Endothelial cell of umbilical vein (primary cell): ENCODE results near the gene LIN28B. TPM values are rescaled to one million over a fixed set of nuclear protein-coding genes. Genes with fewer than 3 reads are reported as not detected.

Source experiments
- BruUV-seq: library from RNA; stranded (reverse); fragments of 400-500 nt; replicated peaks from 2 replicates; lab custom pipeline; 2021; lab: Mats Ljungman, UMichigan
- CTCF ChIA-PET: fragments of 300-600, 350-600 bp; sonication (Branson Sonifier 250); formaldehyde crosslinking; loops from one replicate; lab custom pipeline; 2021; ENCODE audit warnings: antibody characterized with exemption, inconsistent platforms; lab: Charles Lee
- POLR2A ChIA-PET: fragments of 300-600, 350-600 bp; sonication (Branson Sonifier 250); formaldehyde crosslinking; loops from one replicate; lab custom pipeline; 2021; ENCODE audit warnings: antibody characterized with exemption, inconsistent platforms; lab: Charles Lee
- DNase-seq: peaks from one replicate; pipeline ENCODE4 v3.0.0-alpha.2; 2011; ENCODE audit warnings: low read depth, low spot score
- FAIRE-seq: peaks from 2 replicates; lab custom pipeline; 2011; peaks lifted over from hg19 to GRCh38; lab: Jason Lieb, UNC
- H2AFZ ChIP-seq: 2 replicates; pipeline ENCODE4 v1.6.0; 2012; ENCODE audit warnings: low read depth, low read length, control low read depth, inconsistent platforms
- H3K27ac ChIP-seq: 2 replicates; pipeline ENCODE4 v1.5.1; 2011; ENCODE audit warnings: low read depth, mild to moderate bottlenecking, control low read depth, low read length, moderate library complexity; ENCODE audit not compliant: insufficient read depth
- H3K27me3 ChIP-seq, 2 experiments: 2 replicates each; pipeline versions ENCODE4 v1.6.0 to v1.6.1; 2011; ENCODE audit warnings: low read length in 2 of 2, mixed read lengths in 1 of 2; ENCODE audit not compliant: control insufficient read depth in 2 of 2, insufficient read depth in 2 of 2
- H3K36me3 ChIP-seq, 2 experiments: 2 replicates in 1 of 2; 3 replicates in 1 of 2; pipeline ENCODE4 v1.5.1; 2011; ENCODE audit warnings: low read length in 2 of 2, mild to moderate bottlenecking in 1 of 2, moderate library complexity in 1 of 2; ENCODE audit not compliant: control insufficient read depth in 2 of 2, insufficient read depth in 2 of 2; ENCODE audit errors: extremely low read depth in 1 of 2
- H3K4me1 ChIP-seq: 3 replicates; pipeline ENCODE4 v1.5.1; 2011; ENCODE audit warnings: mild to moderate bottlenecking, low read length; ENCODE audit not compliant: control insufficient read depth, insufficient read depth; ENCODE audit errors: extremely low read depth
- H3K4me2 ChIP-seq: 2 replicates; pipeline ENCODE4 v1.6.1; 2011; ENCODE audit warnings: low read length, control low read depth, mixed read lengths; ENCODE audit not compliant: insufficient read depth
- H3K4me3 ChIP-seq, 3 experiments: fragments of 200-600 bp in 1 of 3; sonication (generic), shearing (Covaris generic) in 1 of 3; replicated peaks in 1 of 3; 2 replicates each; pipeline ENCODE4 v1.5.1; 2011 to 2016; ENCODE audit warnings: control low read depth in 3 of 3, low read length in 3 of 3, mild to moderate bottlenecking in 2 of 3, inconsistent platforms in 1 of 3, low read depth in 1 of 3, moderate library complexity in 1 of 3; ENCODE audit not compliant: insufficient read depth in 1 of 3
- H3K79me2 ChIP-seq: 2 replicates; pipeline ENCODE4 v1.6.0; 2012; ENCODE audit warnings: low read length, inconsistent platforms; ENCODE audit not compliant: control insufficient read depth, insufficient read depth
- H3K9ac ChIP-seq: replicated peaks from 2 replicates; pipeline ENCODE3; 2011; ENCODE audit warnings: low read length, control low read depth; ENCODE audit not compliant: insufficient read depth; ENCODE audit errors: extremely low read depth
- H3K9me1 ChIP-seq: replicated peaks from 3 replicates; pipeline ENCODE4 v1.6.0; 2011; ENCODE audit warnings: mild to moderate bottlenecking, low read length; ENCODE audit not compliant: control insufficient read depth, insufficient read depth; ENCODE audit errors: extremely low read depth
- H3K9me3 ChIP-seq: replicated peaks from 2 replicates; pipeline ENCODE4 v1.5.1; 2012; ENCODE audit warnings: low read length, inconsistent platforms; ENCODE audit not compliant: control insufficient read depth, insufficient read depth
- H4K20me1 ChIP-seq: replicated peaks from 2 replicates; pipeline ENCODE3; 2011; ENCODE audit warnings: mild to moderate bottlenecking, low read length; ENCODE audit not compliant: control insufficient read depth, insufficient read depth; ENCODE audit errors: extremely low read depth
- EZH2 ChIP-seq: IDR thresholded peaks from 2 replicates; pipeline ENCODE4 v1.6.1; 2012; ENCODE audit warnings: borderline replicate concordance, low read depth, mild to moderate bottlenecking, moderate library complexity, low read length, inconsistent platforms; ENCODE audit not compliant: severe bottlenecking
- FOS ChIP-seq: IDR thresholded peaks from 2 replicates; pipeline ENCODE4 v1.6.1; 2011; ENCODE audit warnings: mild to moderate bottlenecking, low read length, moderate library complexity, borderline replicate concordance; ENCODE audit not compliant: insufficient read depth
- GATA2 ChIP-seq: IDR thresholded peaks from 2 replicates; pipeline ENCODE4 v1.7.0; 2011; ENCODE audit warnings: low read depth, mild to moderate bottlenecking, moderate library complexity, mixed read lengths, low read length; ENCODE audit not compliant: insufficient read length, insufficient read depth
- MAX ChIP-seq: IDR thresholded peaks from 2 replicates; pipeline ENCODE4 v1.6.1; 2011; ENCODE audit not compliant: insufficient read depth, insufficient read length
- MYC ChIP-seq: IDR thresholded peaks from one replicate; pipeline ENCODE4 v1.6.1; 2011; ENCODE audit warnings: mild to moderate bottlenecking, low read depth, low read length
- POLR2AphosphoS5 ChIP-seq: IDR thresholded peaks from 2 replicates; pipeline ENCODE4 v1.6.1; 2012; ENCODE audit warnings: low read depth, mild to moderate bottlenecking, control low read depth, low read length, moderate library complexity; ENCODE audit not compliant: insufficient read depth
- dilution Hi-C: fragments of 300-500 bp; cut with MboI; formaldehyde crosslinking; loops from one replicate; pipeline ENCODE4 v1.15.0; 2019; ENCODE audit warnings: low sequenced_read_pairs; ENCODE audit not compliant: extremely low pct_ligation_motif_present
- intact Hi-C: fragments of 100-400 bp; cut with micrococcal nuclease; formaldehyde crosslinking; loops from one replicate; pipeline ENCODE4 v1.10.0; 2022
- polyA plus RNA-seq, 4 experiments: library from polyadenylated mRNA; depleted of rRNA in 3 of 4; stranded (reverse) in 3 of 4; unstranded in 1 of 4; fragments of >200 nt; gene quantifications; 2 replicates each; pipeline versions ENCODE4 v1.2.1 to v1.2.3, GENCODE V29; 2011 to 2012; ENCODE audit warnings: missing spikeins in 1 of 4
- total RNA-seq: library from RNA; stranded (reverse); gene quantifications from 2 replicates; pipeline ENCODE4 v1.2.3, GENCODE V29; 2021
- TF ChIP-seq, protein P1 (sequence below), 2 donors: IDR thresholded peaks; 1 replicate in 1 of 2; 2 replicates in 1 of 2; pipeline ENCODE4 v1.5.1; 2011; ENCODE audit warnings: low read length in 2 of 2, mild to moderate bottlenecking in 2 of 2, moderate library complexity in 2 of 2, control low read depth in 1 of 2, inconsistent platforms in 1 of 2, low read depth in 1 of 2; ENCODE audit not compliant: insufficient read depth in 1 of 2; ENCODE audit errors: extremely low read depth in 1 of 2

Gene LIN28B
- total and polyA plus RNA-seq, 2 donors (not counting 3 experiments of a cell fraction or from before 2014, with no cell fraction given): not detected

DNA sequence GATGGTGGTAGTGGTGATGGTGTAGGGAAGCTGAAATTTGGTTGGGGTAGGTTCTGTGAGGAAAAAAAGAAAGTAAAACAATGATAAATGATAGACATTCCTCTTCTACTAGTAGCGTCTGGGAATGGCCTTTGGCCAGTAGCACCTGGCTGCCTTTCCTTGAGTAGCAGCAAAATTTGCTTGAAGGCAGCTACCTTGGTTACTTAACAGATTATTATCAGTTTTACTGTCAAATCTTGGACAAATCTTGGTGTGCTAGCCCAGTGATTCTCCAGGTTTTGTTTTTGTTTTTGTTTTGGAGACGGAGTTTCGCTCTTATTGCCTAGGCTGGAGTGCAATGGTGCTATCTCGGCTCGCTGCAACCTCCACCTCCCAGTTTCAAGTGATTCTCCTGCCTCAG lies 26.4 kb downstream of the LIN28B start:
- Histone ChIP-seq H2AFZ (no peak overlapping the region), H3K4me1 (no peaks in the 10 kb centered on the region), H3K4me2 (no peak overlapping the region), H3K36me3 (no peaks in the 10 kb centered on the region), H3K4me3 (no peak overlapping the region), H4K20me1 (no peaks in the 10 kb centered on the region), H3K9ac (no peak overlapping the region), H3K27me3 (no peaks in the 10 kb centered on the region), H3K27ac (no peak overlapping the region), H3K9me1 (no peaks in the 10 kb centered on the region), H3K9me3 (no peaks in the 10 kb centered on the region), H3K79me2 (no peaks in the 10 kb centered on the region)
- no peak for DNase-seq
- ChIA-PET CTCF (no interaction called here), POLR2A (no interaction called here)
- FAIRE-seq: no peak
- no peak for TF ChIP-seq MAX
- intact Hi-C loops: no loop called here
- dilution Hi-C loops: no loop called here
- BruUV-seq: no TSS peak

DNA sequence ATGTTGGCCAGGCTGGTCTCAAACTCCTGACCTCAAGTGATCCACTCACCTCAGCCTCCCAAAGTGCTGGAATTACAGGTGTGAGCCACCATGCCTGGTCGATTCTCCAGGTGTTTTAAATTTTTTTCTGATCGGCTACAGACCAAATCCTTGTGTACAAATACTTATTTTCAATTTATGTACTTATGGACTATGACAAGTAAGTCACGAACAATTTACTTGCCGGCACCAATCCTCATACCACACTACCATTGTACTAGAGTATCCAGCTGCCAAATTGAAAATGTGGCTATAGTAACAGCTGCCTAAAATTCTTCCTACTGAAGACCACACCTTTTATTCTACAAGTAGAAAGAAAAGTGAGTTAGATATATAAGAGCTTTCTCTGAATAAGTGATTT lies 26.9 kb downstream of the LIN28B start:
- intact Hi-C loops: no loop called here
- FAIRE-seq: no peak
- Histone ChIP-seq H3K79me2 (no peaks in the 10 kb centered on the region), H3K4me3 (no peak overlapping the region), H3K9me3 (no peaks in the 10 kb centered on the region), H3K9me1 (no peaks in the 10 kb centered on the region), H2AFZ (no peak overlapping the region), H3K27me3 (no peaks in the 10 kb centered on the region), H3K36me3 (no peaks in the 10 kb centered on the region), H3K9ac (no peak overlapping the region), H3K4me2 (no peak overlapping the region), H3K4me1 (no peaks in the 10 kb centered on the region), H3K27ac (no peak overlapping the region), H4K20me1 (no peaks in the 10 kb centered on the region)
- TF ChIP-seq GATA2 (no peak), FOS (no peak), MYC (no peak), EZH2 (no peak), POLR2AphosphoS5 (no peak)
- TF ChIP-seq, protein P1, sequence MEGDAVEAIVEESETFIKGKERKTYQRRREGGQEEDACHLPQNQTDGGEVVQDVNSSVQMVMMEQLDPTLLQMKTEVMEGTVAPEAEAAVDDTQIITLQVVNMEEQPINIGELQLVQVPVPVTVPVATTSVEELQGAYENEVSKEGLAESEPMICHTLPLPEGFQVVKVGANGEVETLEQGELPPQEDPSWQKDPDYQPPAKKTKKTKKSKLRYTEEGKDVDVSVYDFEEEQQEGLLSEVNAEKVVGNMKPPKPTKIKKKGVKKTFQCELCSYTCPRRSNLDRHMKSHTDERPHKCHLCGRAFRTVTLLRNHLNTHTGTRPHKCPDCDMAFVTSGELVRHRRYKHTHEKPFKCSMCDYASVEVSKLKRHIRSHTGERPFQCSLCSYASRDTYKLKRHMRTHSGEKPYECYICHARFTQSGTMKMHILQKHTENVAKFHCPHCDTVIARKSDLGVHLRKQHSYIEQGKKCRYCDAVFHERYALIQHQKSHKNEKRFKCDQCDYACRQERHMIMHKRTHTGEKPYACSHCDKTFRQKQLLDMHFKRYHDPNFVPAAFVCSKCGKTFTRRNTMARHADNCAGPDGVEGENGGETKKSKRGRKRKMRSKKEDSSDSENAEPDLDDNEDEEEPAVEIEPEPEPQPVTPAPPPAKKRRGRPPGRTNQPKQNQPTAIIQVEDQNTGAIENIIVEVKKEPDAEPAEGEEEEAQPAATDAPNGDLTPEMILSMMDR (IDR thresholded peaks at IDR 0.05; ENCODE audit: extremely low read depth in 1 of 2, insufficient read depth in 1 of 2, low read depth in 1 of 2, low read length in 2 of 2): no peak
- no peak for DNase-seq
- no TSS peak for BruUV-seq
- ChIA-PET CTCF (no interaction called here), POLR2A (no interaction called here)
- dilution Hi-C loops: no loop called here
